Stomach smooth muscle (tissue), 2 donors: ENCODE measurements around the gene ARID3B.

Experiments used
- H3K27ac ChIP-seq: one replicate; pipeline ENCODE4 v1.7.0; 2013; ENCODE audit warnings: mild to moderate bottlenecking, low read length, inconsistent platforms
- H3K27me3 ChIP-seq, 2 donors: one replicate each; pipeline ENCODE4 v1.7.0; 2013; ENCODE audit warnings: low read length in 2 of 2; ENCODE audit not compliant: insufficient read depth in 2 of 2, control insufficient read depth in 1 of 2
- H3K36me3 ChIP-seq, 2 donors: one replicate each; pipeline ENCODE4 v1.7.0; 2013; ENCODE audit warnings: low read length in 2 of 2; ENCODE audit not compliant: control insufficient read depth in 2 of 2, insufficient read depth in 2 of 2
- H3K4me1 ChIP-seq: one replicate; pipeline ENCODE4 v1.7.0; 2013; ENCODE audit warnings: low read length; ENCODE audit not compliant: control insufficient read depth, insufficient read depth
- H3K4me3 ChIP-seq, 2 donors: one replicate each; pipeline ENCODE4 v1.7.0; 2013; ENCODE audit warnings: low read length in 2 of 2
- H3K9ac ChIP-seq, 2 donors: one replicate each; pipeline ENCODE4 v1.7.0; 2013; ENCODE audit warnings: low read length in 2 of 2, mild to moderate bottlenecking in 1 of 2
- H3K9me3 ChIP-seq, 2 donors: one replicate each; pipeline ENCODE4 v1.7.0; 2013; ENCODE audit warnings: low read length in 2 of 2; ENCODE audit not compliant: control insufficient read depth in 2 of 2
- donor health status: healthy.
- donor health status: Pancreatic carcinoma.

Gene ARID3B

GRCh38 chr15:74545776-74546656, 5.0 kb downstream of the ARID3B start:
- Histone ChIP-seq H3K36me3 (peaks cover 2 to 3% of the 10 kb centered on the region in 2 donors), H3K4me3 (peak overlapping the region; percentile 44 to 52), H3K27ac (peak overlapping the region; percentile 41), H3K9ac (no peak overlapping the region), H3K4me1 (peaks cover 21% of the 10 kb centered on the region), H3K27me3 (no peaks in the 10 kb centered on the region), H3K9me3 (no peaks in the 10 kb centered on the region)

GRCh38 chr15:74547616-74548015, 6.6 kb downstream of the ARID3B start:
- Histone ChIP-seq H3K4me3 (no peak overlapping the region), H3K4me1 (peaks cover 15% of the 10 kb centered on the region), H3K27me3 (no peaks in the 10 kb centered on the region), H3K36me3 (peaks cover 2 to 7% of the 10 kb centered on the region in 2 donors), H3K9ac (no peak overlapping the region), H3K9me3 (no peaks in the 10 kb centered on the region), H3K27ac (no peak overlapping the region)

GRCh38 chr15:74548241-74548640, 7.2 kb downstream of the ARID3B start:
- Histone ChIP-seq H3K9ac (no peak overlapping the region), H3K36me3 (peaks cover 2 to 7% of the 10 kb centered on the region in 2 donors), H3K9me3 (no peaks in the 10 kb centered on the region), H3K27ac (no peak overlapping the region), H3K4me1 (peaks cover 15% of the 10 kb centered on the region), H3K4me3 (no peak overlapping the region), H3K27me3 (no peaks in the 10 kb centered on the region)

GRCh38 chr15:74549816-74550215, 8.8 kb downstream of the ARID3B start:
- Histone ChIP-seq H3K27ac (no peak overlapping the region), H3K4me1 (peaks cover 15% of the 10 kb centered on the region), H3K27me3 (no peaks in the 10 kb centered on the region), H3K9me3 (no peaks in the 10 kb centered on the region), H3K9ac (no peak overlapping the region), H3K36me3 (peaks cover 2 to 7% of the 10 kb centered on the region in 2 donors), H3K4me3 (no peak overlapping the region)

- peaks cover 2 to 7% of the 10 kb centered on the region in 2 donors for H3K36me3 ChIP-seq
- no peaks in the 10 kb centered on the region for H3K9me3 ChIP-seq
These were observed 10.7 kb downstream of the ARID3B start for GRCh38 chr15:74551714-74552113.

GRCh38 chr15:74552773-74553441, 11.9 kb downstream of the ARID3B start:
- Histone ChIP-seq H3K4me3 (no peak overlapping the region), H3K36me3 (peaks cover 2 to 7% of the 10 kb centered on the region in 2 donors)

More at GRCh38 chr15:74551714-74552113, 10.7 kb downstream of the ARID3B start:
- no peaks in the 10 kb centered on the region for H3K27me3 ChIP-seq
- no peak overlapping the region for H3K9ac ChIP-seq
- H3K4me1 ChIP-seq = peaks cover 3% of the 10 kb centered on the region
- H3K4me3 ChIP-seq = no peak overlapping the region
- H3K27ac ChIP-seq = no peak overlapping the region

GRCh38 chr15:74555192-74555591, 14.2 kb downstream of the ARID3B start:
- no peak overlapping the region for H3K4me3 ChIP-seq
- H3K9me3 ChIP-seq = no peaks in the 10 kb centered on the region
- H3K36me3 ChIP-seq = peaks cover 2 to 7% of the 10 kb centered on the region in 2 donors
- no peaks in the 10 kb centered on the region for H3K4me1 ChIP-seq
- no peak overlapping the region for H3K27ac ChIP-seq
- H3K27me3 ChIP-seq = no peaks in the 10 kb centered on the region
- no peak overlapping the region for H3K9ac ChIP-seq

More at GRCh38 chr15:74552773-74553441, 11.9 kb downstream of the ARID3B start:
- Histone ChIP-seq H3K9me3 (no peaks in the 10 kb centered on the region), H3K27me3 (no peaks in the 10 kb centered on the region), H3K4me1 (peaks cover 3% of the 10 kb centered on the region), H3K9ac (no peak overlapping the region), H3K27ac (no peak overlapping the region)

GRCh38 chr15:74558706-74559105, 17.7 kb downstream of the ARID3B start:
- no peak overlapping the region for H3K9ac ChIP-seq
- H3K4me3 ChIP-seq = no peak overlapping the region
- H3K4me1 ChIP-seq = no peaks in the 10 kb centered on the region
- H3K27ac ChIP-seq = no peak overlapping the region
- no peaks in the 10 kb centered on the region for H3K36me3 ChIP-seq
- no peaks in the 10 kb centered on the region for H3K27me3 ChIP-seq
- H3K9me3 ChIP-seq = no peaks in the 10 kb centered on the region

GRCh38 chr15:74563442-74563841, 22.4 kb downstream of the ARID3B start:
- no peaks in the 10 kb centered on the region for H3K4me1 ChIP-seq
- H3K9me3 ChIP-seq = no peaks in the 10 kb centered on the region
- H3K36me3 ChIP-seq = no peaks in the 10 kb centered on the region
- no peaks in the 10 kb centered on the region for H3K27me3 ChIP-seq
- H3K4me3 ChIP-seq = no peak overlapping the region
- H3K9ac ChIP-seq = no peak overlapping the region
- no peak overlapping the region for H3K27ac ChIP-seq

- Histone ChIP-seq H3K36me3 (no peaks in the 10 kb centered on the region), H3K9me3 (no peaks in the 10 kb centered on the region), H3K4me3 (no peak overlapping the region), H3K4me1 (no peaks in the 10 kb centered on the region), H3K9ac (no peak overlapping the region), H3K27ac (no peak overlapping the region), H3K27me3 (no peaks in the 10 kb centered on the region)
These were observed 23.2 kb downstream of the ARID3B start for GRCh38 chr15:74564182-74564581.
